ENCODE measurements around the gene FOXP2.

FOXP2 gene

DNA sequence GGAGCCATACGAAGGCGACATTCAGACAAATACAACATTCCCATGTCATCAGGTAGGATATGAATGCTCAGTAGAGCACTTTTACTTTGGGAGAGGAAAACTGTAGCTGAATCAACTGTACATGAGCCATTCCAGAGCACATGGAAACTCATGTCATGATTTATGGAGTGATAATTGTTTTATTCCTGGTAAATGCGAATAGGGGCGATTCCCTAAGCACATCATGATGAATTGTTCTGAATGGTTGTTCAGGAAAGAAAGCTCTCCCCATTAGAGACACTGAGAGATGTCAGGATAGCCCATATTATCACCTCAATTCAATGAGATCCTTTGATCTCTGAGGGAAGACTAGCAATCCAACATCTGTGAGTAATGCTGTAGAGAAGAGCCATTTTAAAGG is 243.6 kb downstream of the FOXP2 start:
- no peak for DNase-seq

GRCh38 chr7:114659409-114660125 is 245.0 kb downstream of the FOXP2 start:
- DNase-seq, result no peak

- no peak for DNase-seq
Measured at GRCh38 chr7:114660126-114660486, 245.5 kb downstream of the FOXP2 start.

DNA sequence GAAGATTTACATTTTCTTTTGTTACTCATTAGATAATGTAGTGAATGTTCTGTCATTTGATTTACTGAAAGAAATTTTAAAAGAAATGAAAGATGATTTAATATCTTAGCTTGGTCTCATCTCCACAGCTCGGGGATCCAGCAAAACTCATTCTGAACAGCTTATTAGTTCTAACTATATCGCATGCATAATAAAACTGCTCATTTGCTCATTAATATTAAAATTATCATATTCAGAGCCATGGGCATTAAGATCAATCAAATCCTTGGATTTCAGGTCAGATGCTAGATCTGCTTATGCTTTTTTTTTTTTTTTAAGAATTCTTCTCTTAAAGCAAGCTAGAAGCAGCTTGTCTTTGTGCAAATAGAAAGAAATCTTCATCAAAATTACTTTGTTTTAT is 246.1 kb downstream of the FOXP2 start:
- no peak for DNase-seq

DNA sequence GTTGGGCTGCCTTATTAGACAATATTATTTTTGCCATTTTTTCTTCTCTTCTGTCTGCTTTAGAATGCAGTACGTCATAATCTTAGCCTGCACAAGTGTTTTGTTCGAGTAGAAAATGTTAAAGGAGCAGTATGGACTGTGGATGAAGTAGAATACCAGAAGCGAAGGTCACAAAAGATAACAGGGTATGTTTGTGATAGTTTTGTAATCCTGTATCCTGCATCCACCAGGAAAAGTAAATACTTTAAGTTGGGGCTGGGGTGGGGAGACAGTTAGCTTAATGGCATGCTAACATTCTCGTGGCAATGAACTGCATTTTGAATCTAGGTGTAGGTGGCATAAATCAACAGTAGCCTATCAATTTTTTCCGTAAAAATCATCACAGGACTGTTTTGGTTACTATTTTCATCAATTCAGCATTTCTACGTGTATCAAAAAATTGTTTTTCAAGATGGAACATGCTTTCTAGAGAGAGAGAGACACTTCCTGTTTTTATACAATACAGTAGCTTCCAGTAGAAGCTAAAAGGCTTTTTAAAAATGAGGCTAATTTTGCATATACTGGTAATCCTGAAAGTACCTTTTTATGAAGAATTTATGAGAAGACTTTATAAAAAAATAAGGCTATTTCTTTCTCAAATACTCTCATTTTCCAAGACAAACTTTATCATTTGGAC is 247.5 kb downstream of the FOXP2 start:
- DNase-seq, result no peak

GRCh38 chr7:114663502-114663901 is 248.9 kb downstream of the FOXP2 start:
- DNase-seq, result no peak

DNA sequence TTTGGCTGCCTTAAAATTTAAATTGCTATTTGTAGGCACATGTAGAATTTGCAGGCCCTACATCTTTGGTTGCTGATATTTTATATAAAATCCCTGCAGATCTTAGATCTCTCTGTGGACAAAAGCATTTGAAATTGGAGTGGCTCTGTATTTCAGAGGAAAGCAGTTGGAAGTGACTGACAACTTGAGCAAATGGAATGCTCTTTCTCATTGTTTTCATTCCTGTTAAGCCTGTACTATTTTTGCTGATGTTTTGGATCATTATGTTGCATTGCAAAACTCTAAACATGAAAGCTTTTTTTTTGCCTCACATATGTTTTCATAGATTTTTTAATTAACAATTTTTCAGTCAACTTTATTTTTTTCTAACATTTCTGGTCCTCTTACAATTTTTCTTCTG is 256.1 kb downstream of the FOXP2 start:
- DNase-seq, result no peak

GRCh38 chr7:114671563-114672123 is 257.0 kb downstream of the FOXP2 start:
- DNase-seq, result no peak

GRCh38 chr7:114678116-114678515 is 263.5 kb downstream of the FOXP2 start:
- DNase-seq, result no peak

- DNase-seq, result no peak
Measured at GRCh38 chr7:114687238-114687637, 272.6 kb downstream of the FOXP2 start.

DNA sequence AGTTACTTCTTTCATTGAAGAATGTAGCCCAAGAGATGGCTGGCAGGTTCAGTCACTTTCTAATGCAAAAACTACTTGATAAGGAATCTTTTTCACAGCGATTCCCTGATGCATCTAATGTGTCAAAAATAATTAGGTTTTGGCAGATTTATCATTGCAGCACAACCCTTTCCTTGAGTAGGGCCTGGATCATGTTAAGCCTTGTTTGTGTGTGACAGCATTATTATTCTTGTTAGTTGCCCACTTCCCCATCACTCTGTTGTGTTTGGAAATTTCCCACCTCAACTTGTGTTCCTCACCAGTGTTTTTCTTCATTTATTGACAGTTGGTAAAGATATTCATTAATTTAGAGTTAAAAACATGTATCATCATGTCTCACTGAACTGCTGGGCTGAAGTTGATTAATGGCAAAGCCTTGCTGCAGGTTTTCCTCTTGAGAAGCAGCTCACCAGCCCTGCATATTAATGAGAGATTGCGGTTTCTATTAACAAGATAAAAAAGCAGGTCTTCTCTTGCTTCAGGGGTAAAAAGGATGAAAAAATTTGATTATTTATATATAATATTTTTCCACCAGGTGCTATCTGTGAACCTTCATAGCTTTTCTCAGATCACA is 273.9 kb downstream of the FOXP2 start:
- no peak for DNase-seq

DNA sequence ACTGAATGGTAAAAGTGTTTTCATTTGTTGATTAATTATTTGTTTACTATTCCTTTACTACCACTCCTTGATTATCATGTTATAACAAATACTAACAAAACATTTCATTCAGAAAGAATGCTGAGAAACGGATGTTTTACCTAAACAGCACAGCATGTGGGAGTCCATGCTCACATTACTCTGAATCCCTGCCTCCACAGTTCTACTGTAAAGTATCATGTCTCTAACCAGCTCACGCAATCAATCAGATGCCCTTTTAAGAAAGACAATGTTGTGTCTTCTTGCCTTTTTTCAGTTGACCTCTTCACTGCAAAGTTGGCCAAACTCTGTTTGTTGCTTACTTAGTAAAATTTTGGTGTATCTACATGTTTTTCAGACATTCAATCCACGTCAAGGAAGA is 274.8 kb downstream of the FOXP2 start:
- DNase-seq, result no peak

DNA sequence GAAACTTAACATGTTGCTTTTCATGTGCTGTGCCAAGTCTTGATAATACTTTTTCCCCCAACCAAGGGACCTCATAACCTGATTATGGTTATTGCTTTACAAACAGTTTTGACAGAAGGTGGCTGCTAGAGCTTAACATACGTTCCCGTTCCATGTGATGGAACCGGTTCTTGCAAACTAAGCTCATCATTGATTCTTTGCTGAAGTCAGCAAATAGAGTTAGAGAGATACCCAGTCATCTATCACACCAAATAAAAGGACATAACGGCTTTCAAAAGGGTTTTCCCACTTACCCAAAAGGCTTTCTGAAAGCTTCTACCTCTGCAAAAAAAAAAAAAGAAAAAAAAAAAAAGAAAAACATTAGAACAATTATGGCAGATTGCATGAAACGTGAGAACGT is 277.0 kb downstream of the FOXP2 start:
- DNase-seq, result no peak

GRCh38 chr7:114695182-114695581 is 280.6 kb downstream of the FOXP2 start:
- DNase-seq, result no peak

DNA sequence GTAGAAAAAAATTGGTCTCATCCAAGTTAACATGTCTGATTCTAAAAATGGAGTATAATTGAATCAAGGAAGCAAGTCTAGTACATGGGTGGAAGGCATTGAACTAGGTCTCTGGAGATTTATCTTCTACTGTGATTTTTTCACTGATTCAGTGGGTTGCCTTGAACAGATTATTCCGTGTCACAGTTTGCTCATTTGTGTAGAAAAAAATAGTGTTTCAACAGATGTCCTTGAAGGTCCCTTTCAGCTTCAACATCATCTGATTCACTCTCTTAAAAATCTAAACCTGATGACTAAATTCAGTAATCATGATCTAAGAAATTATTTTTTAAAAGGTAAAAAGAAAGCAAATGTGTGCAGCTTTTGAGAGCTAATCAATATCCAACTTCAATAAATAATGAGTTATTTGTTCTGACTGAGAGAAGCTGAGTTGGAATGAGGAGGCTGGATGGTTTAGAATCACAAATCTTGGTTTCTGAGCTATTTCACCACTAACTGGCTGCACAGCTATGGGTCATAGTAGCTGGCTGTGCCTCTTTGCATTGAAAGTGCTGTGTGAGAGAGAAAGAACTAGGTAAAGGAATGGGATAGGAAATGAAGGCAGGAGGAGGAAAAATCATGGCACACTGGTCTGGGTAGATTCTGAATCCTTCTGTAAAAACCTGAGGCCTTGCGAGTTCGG is 285.8 kb downstream of the FOXP2 start:
- no peak for DNase-seq

DNA sequence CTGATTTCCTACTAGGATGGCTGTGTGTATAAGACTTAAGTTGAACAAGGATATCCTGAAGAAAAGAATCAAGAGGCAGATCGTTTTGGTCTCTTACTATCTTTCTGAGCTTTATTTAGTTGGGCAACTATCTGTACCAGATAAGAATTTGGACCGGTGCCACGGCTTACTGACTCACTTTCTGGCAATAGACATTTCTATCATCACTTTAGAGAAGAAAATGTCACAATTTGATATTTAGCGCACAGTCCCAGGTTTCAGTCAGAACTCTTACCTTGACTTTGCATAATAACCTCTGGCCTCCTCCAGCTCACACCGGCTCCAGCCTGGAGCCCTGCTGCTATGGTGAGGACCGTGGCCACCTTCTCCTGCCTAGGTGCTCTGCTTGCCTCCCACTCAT is 289.1 kb downstream of the FOXP2 start:
- DNase-seq, result no peak

GRCh38 chr7:114708646-114709045 is 294.0 kb downstream of the FOXP2 start:
- DNase-seq, result no peak

DNA sequence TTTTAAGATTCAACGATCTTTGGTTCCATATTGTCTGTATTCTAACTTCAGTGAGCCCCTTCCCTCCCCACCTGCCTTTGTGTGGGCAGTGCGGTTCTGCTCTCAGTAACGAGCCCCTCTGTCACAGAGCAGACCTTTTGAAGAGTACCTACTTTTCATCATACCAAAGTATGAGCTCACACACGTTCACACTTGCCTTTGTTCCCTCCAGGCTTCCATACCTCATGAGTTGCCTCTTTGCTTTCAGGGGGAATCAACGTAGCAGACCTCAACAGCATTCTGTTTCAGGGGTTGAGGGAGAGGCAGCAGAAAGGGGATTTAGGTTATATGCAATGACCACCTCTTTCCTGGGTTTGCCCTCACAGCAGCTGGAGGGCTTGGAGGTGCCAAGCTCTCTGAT is 295.9 kb downstream of the FOXP2 start:
- DNase-seq, result no peak

- DNase-seq, result no peak
Measured at GRCh38 chr7:114711241-114711640, 296.6 kb downstream of the FOXP2 start.

DNA sequence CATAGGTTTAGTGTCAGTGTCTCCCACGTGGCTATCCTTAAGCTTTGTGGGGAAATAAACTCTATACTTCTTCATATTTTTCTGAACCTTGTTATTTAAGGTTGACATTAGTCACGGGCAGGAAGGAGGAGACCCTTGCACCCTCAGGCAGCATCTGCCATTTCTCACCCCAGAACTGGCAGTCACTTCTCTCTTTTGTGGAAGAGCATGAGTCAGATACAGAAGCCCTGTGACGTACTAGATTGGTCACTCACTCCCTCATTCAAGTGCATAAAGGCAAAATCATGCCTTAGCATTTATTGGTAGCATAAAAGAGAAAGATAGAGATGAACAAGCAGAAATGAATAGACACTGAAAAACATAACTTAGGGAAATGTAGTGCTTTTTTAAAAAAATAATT is 301.3 kb downstream of the FOXP2 start:
- DNase-seq, result no peak

DNA sequence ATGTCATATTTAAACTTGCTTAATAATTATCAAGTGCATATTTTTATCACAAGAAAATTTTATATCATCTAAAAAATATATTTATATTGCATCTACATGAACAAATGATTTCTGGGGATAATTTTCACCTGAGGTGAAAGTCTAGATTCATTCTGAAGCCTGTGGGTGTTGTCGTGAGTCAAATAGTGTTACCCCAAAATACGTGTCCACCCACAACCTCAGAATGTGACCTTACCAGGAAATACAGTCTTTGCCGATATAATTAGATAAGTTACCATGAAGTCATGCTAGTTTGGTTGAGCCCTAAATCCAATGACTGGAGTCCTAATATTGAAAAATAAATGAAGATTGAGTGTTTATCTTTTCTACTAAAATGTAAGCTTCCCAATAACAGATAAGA is 304.2 kb downstream of the FOXP2 start:
- no peak for DNase-seq

DNA sequence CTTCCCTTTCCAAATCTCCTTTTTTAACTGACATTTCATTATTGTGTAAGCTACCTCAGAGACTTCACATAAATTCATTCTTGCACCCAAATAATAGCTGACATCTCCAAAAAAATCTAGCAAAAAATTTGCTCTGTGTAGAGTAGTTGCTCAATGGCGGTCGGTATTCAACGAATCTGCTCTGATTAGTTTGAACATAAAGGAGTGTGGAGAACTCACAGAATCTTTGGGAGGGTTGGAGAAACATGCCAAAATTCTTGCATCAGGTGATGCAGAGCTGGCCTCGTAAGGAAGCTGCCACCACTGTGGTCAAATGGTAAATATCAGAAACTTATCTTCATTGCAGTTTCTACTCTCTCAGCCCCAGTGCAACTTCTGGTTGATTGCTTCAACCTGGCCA is 306.1 kb downstream of the FOXP2 start:
- no peak for DNase-seq

DNA sequence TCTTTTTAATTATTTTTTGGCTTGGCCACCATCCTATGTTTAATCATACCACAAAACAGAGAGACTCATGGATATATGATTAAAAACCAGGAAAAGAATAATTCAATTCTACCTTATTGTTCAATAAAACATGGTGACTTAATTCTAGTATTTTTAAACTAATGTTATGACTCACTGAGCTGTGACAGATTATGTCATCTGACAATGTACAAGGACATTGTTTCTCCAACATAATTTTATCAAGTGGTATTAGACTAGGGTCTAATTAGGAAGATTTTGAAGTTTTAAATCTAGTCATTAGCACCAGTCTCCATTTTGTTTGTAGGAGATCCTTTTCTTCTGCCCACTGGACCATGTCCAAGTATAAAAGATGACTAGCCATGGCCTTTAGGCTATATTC is 307.9 kb downstream of the FOXP2 start:
- no peak for DNase-seq
